ENCODE results near the gene TET1.
"Not testable (repeated sequence)": the region's sequence is repeated elsewhere in the genome, so short reads cannot be mapped to it uniquely, and the experiment has no call there.

Gene TET1

DNA sequence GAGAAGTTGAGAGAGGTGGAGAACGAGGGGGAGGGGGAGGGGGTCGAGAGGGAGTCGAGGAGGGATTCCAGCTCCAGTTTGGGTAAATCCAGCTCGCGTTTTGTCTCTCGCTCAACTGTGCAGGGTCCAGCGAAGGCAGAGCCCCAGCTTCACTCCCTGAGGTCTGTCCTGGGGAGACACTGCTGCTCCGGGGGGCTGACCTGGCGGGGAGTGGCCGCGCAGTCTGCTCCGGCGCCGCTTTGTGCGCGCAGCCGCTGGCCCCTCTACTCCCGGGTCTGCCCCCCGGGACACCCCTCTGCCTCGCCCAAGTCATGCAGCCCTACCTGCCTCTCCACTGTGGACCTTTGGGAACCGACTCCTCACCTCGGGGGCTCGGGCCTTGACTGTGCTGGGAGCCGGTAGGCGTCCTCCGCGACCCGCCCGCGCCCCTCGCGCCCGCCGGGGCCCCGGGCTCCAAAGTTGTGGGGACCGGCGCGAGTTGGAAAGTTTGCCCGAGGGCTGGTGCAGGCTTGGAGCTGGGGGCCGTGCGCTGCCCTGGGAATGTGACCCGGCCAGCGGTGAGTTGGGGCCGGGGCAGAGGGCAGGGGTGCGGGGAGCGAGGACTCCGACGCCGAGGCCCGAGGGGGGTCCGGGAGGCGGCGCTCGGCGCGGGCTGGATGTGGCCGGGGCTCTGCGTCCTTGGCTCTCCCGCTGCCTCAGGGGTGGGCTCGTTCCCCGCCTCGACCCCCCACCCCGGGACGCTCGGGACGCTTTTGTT lies at the start of gene TET1:
TET1 (plus strand) TSS at position 152 of the 757 bp plus-strand sequence. CDS start 12,002 bp downstream, outside the sequence.
- no peak for DNase-seq (ENCODE audit: low read depth)

GRCh38 chr10:68516216-68516615 lies 43.9 kb upstream of the TET1 start:
- not testable (repeated sequence) for DNase-seq (ENCODE audit: low read depth)

- no peak for DNase-seq (ENCODE audit: low read depth)
Measured at GRCh38 chr10:68516766-68517165, 43.4 kb upstream of the TET1 start.

GRCh38 chr10:68517188-68517587 lies 42.9 kb upstream of the TET1 start:
- DNase-seq (ENCODE audit: low read depth): no peak

GRCh38 chr10:68518609-68519008 lies 41.5 kb upstream of the TET1 start:
- DNase-seq (ENCODE audit: low read depth): not testable (repeated sequence)

- DNase-seq (ENCODE audit: low read depth): not testable (repeated sequence)
Measured at GRCh38 chr10:68525490-68526038, 34.6 kb upstream of the TET1 start.

- DNase-seq (ENCODE audit: low read depth): no peak
Measured at GRCh38 chr10:68526634-68527307, 33.4 kb upstream of the TET1 start.

GRCh38 chr10:68536973-68537372 lies 23.2 kb upstream of the TET1 start:
- no peak for DNase-seq (ENCODE audit: low read depth)

- no peak for DNase-seq (ENCODE audit: low read depth)
Measured at GRCh38 chr10:68537796-68538195, 22.3 kb upstream of the TET1 start.

- no peak for DNase-seq (ENCODE audit: low read depth)
Measured at GRCh38 chr10:68543004-68543918, 16.9 kb upstream of the TET1 start.

- no peak for DNase-seq (ENCODE audit: low read depth)
Measured at GRCh38 chr10:68550747-68551411, 9.3 kb upstream of the TET1 start.

GRCh38 chr10:68553138-68553537 lies 7.0 kb upstream of the TET1 start:
- no peak for DNase-seq (ENCODE audit: low read depth)

DNA sequence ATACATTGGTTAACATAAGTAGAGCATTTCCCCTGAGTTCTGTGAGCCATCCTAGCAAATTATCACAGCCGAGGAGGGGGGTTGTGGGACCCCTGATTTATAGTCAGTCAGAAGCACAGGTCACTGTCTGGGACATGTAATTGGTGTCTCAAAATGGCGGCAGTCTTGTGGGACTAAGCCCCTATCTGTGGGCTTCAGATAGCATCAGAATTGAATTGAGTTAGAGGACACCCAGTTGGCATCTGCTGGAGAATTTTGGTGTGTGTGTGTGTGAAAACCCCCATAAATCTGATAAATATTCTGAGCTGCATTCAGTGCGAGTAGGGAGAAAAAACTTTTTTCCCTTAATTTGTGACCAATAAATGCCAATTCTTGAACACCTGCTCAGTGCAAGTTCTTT lies 6.5 kb upstream of the TET1 start:
- no peak for DNase-seq (ENCODE audit: low read depth)

GRCh38 chr10:68558478-68558877 lies 1.7 kb upstream of the TET1 start:
- no peak for DNase-seq (ENCODE audit: low read depth)

GRCh38 chr10:68559251-68559650 lies 886 bp upstream of the TET1 start:
- no peak for DNase-seq (ENCODE audit: low read depth)

- no peak for DNase-seq (ENCODE audit: low read depth)
Measured at GRCh38 chr10:68559841-68560185, 324 bp upstream of the TET1 start.

DNA sequence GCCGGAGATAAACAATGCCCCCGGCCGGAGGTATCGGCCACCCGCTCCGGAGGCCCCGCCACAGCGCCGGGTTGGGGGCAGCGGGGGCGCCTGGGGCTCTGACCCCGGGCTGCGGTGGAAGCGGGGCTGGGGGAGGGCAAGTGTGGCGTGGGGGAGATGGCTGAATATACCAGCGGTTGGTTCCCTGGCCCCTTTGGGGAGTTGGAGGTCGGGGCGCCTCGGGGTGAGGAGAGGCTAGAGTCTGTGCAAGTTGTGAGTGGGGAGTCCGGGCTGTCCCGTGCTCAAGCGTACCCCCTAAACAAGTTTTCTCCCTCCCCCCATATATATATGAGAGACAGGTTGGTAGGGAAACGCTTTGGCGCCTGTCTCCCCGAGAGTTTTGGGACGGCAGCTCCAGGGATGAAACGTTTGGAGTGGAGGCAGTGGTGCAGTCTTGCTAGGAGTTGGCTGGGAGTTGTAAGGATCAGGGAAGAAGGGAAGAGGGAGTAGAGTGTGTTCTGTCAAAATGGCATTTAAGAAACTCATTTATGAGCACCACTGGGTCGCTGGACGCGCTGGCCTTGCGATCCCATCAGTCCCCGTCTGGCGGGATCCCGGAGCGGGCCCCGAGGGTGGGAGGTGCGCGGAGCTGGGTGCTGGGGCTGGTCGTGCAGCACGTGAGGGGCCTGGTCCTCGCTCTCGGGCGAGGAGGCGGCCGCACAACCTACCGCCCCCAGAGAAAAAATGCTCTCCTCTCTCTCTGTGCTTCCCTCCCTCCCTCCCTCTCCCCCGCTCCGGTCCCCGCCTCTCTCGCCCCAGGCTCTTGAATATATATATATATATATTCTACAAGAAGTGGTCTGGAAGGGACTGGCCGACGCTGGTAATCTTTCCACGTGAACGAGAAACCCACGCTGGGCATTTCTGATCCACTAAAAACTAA lies 1.1 kb downstream of the TET1 start:
- DNase-seq (ENCODE audit: low read depth): no peak

DNA sequence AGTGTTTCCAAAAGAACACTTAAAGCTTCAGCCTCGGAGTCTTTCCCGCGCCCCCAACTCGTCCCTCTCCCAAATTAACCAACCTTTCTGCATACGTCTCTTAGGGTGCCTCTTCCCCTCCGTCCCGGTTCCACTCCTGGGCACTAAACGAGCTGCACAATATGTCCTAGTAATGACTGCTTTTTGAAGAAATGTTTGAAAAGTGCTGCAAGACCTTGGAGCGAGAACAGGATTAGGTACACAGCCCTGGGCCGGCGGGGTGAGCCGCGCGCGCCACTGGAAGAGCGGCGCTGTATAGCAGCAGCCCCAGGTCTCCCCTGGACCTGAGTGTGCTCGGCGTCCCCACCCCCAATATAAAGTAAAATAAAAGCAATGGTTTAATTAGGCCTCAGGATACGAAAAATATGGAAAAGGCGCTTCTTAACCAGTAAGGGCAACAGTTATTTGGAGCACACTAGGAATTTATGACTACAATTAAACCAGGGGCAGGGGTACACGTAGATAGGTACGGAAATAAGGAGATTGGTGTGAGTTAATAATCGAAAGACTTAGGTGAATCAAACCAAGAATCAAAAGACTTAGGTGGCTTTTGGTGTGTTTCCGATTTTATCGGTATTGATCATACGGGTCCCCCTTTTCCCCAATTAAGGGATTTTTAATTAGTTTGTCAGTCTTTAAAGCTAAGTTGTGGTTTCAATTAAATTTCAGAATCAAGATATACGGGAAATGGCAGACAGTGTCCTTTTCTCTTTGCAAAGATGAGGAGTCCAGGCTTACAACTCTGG lies 1.9 kb downstream of the TET1 start:
- DNase-seq (ENCODE audit: low read depth): no peak

- no peak for DNase-seq (ENCODE audit: low read depth)
Measured at GRCh38 chr10:68562661-68563570, 2.8 kb downstream of the TET1 start.
